Middle frontal gyrus (tissue), 1 donor: ENCODE results near the gene AZIN2.
"Not testable (repeated sequence)": the region's sequence is repeated elsewhere in the genome, so short reads cannot be mapped to it uniquely, and the experiment has no call there.

Source experiments
- DNase-seq: peaks from one replicate; pipeline ENCODE4 v3.0.0-alpha.2; 2015; ENCODE audit warnings: low spot score; ENCODE audit errors: extremely low spot score

Gene AZIN2

GRCh38 chr1:33080885-33081553, at the start of gene AZIN2:
Gene AZIN2 (plus strand): TSS chr1:33081153. CDS start chr1:33082250, 1,097 bp downstream.
- peak; percentile 88 for DNase-seq

GRCh38 chr1:33031506-33031905, 49.4 kb upstream of the AZIN2 start:
- DNase-seq, result no peak

GRCh38 chr1:33032126-33032869, 48.7 kb upstream of the AZIN2 start:
- DNase-seq, result no peak

GRCh38 chr1:33036051-33036525, 44.9 kb upstream of the AZIN2 start:
- DNase-seq, result no peak

- peak; percentile 97 for DNase-seq
Observed at GRCh38 chr1:33036526-33037503, 44.1 kb upstream of the AZIN2 start, which contains the start of gene AK2. Gene AK2 (minus strand): TSS chr1:33036883. CDS start chr1:33036828, 55 bp downstream.

GRCh38 chr1:33039840-33040239, 41.1 kb upstream of the AZIN2 start:
- DNase-seq, result no peak

GRCh38 chr1:33041026-33041425, 39.9 kb upstream of the AZIN2 start:
- no peak for DNase-seq

- no peak for DNase-seq
Observed at GRCh38 chr1:33042831-33043230, 38.1 kb upstream of the AZIN2 start.

GRCh38 chr1:33043267-33044092, 37.5 kb upstream of the AZIN2 start:
- no peak for DNase-seq

GRCh38 chr1:33045246-33045645, 35.7 kb upstream of the AZIN2 start:
- DNase-seq, result no peak

GRCh38 chr1:33045814-33046213, 35.1 kb upstream of the AZIN2 start:
- no peak for DNase-seq

GRCh38 chr1:33046234-33046633, 34.7 kb upstream of the AZIN2 start:
- not testable (repeated sequence) for DNase-seq

GRCh38 chr1:33047290-33047689, 33.7 kb upstream of the AZIN2 start:
- no peak for DNase-seq

GRCh38 chr1:33047839-33048305, 33.1 kb upstream of the AZIN2 start:
- DNase-seq, result no peak

- no peak for DNase-seq
Observed at GRCh38 chr1:33048426-33048825, 32.5 kb upstream of the AZIN2 start.

- DNase-seq, result no peak
Observed at GRCh38 chr1:33049371-33049770, 31.6 kb upstream of the AZIN2 start.

- no peak for DNase-seq
Observed at GRCh38 chr1:33050221-33051076, 30.5 kb upstream of the AZIN2 start.

- peak; percentile 44 for DNase-seq
Observed at GRCh38 chr1:33055210-33056008, 25.5 kb upstream of the AZIN2 start.

- DNase-seq, result no peak
Observed at GRCh38 chr1:33056426-33056825, 24.5 kb upstream of the AZIN2 start.
